H1 (cell line): ENCODE measurements around the gene HYAL1. TPM values are rescaled to one million over a fixed set of nuclear protein-coding genes. Genes with fewer than 3 reads are reported as not detected.

ENCODE experiments used
- ATF3 ChIP-seq: IDR thresholded peaks from 2 replicates; pipeline ENCODE4 v1.6.1; 2011; ENCODE audit warnings: low read depth, mild to moderate bottlenecking, low read length; ENCODE audit not compliant: insufficient read depth
- EP300 ChIP-seq, 2 experiments: IDR thresholded peaks; 1 replicate in 1 of 2; 2 replicates in 1 of 2; pipeline ENCODE4 v1.6.1; 2011 to 2012; ENCODE audit warnings: low read depth in 2 of 2, low read length in 2 of 2, mild to moderate bottlenecking in 2 of 2, borderline replicate concordance in 1 of 2, inconsistent platforms in 1 of 2, moderate library complexity in 1 of 2
- HDAC2 ChIP-seq, 2 experiments: fragments of 300-600 bp in 1 of 2; sonication (generic) in 1 of 2; IDR thresholded peaks; 2 replicates each; pipeline ENCODE4 v1.6.1; 2011 to 2012; ENCODE audit warnings: low read depth in 2 of 2, low read length in 2 of 2, mild to moderate bottlenecking in 2 of 2, moderate library complexity in 2 of 2, borderline replicate concordance in 1 of 2, inconsistent platforms in 1 of 2
- POLR2A ChIP-seq, 2 experiments: IDR thresholded peaks; 1 replicate in 1 of 2; 2 replicates in 1 of 2; pipeline ENCODE4 v1.6.1; 2011; ENCODE audit warnings: low read depth in 2 of 2, low read length in 2 of 2, mild to moderate bottlenecking in 2 of 2; ENCODE audit errors: control extremely low read depth in 1 of 2
- SRF ChIP-seq: IDR thresholded peaks from 2 replicates; pipeline ENCODE4 v1.6.1; 2011; ENCODE audit warnings: mild to moderate bottlenecking, low read depth, low read length, moderate library complexity
- SUZ12 ChIP-seq: fragments of 200-600 bp; sonication (generic); IDR thresholded peaks from 2 replicates; pipeline ENCODE4 v1.6.1; 2012; ENCODE audit warnings: mild to moderate bottlenecking, inconsistent platforms, low read length, moderate library complexity, mixed read lengths
- TAF1 ChIP-seq: IDR thresholded peaks from 2 replicates; pipeline ENCODE4 v1.6.1; 2011; ENCODE audit warnings: mild to moderate bottlenecking, low read depth, low read length
- polyA plus RNA-seq, 7 experiments: library from polyadenylated mRNA; depleted of rRNA in 3 of 7; stranded (reverse) in 5 of 7; unstranded in 2 of 7; fragments of >200 nt in 5 of 7; fragments of 200-250 nt in 2 of 7; gene quantifications; 1 replicate in 5 of 7; 2 replicates in 1 of 7; 4 replicates in 1 of 7; pipeline versions ENCODE4 v1.2.1 to v1.2.3, GENCODE V29; 2011 to 2013; ENCODE audit warnings: missing spikeins in 2 of 7, mixed read lengths in 2 of 7
- total RNA-seq: library from RNA; stranded (reverse); fragmentation: NEBNext Ultra II Directional; extraction: Animal tissue kit (Norgen Biotek cat#: 25700); gene quantifications from 2 replicates; pipeline ENCODE4 v1.2.1, GENCODE V29; 2021
- TF ChIP-seq, protein P1 (sequence below): fragments of 300-600 bp; sonication (generic); IDR thresholded peaks from 2 replicates; pipeline ENCODE4 v1.7.1; 2012; ENCODE audit warnings: low read length, moderate library complexity, mild to moderate bottlenecking, inconsistent platforms; ENCODE audit not compliant: insufficient replicate concordance

HYAL1 gene
- total and polyA plus RNA-seq, 2 of the 8 experiments (the other 6 are each of a cell fraction or from before 2014, with no cell fraction given): 2.0 to 5.4 TPM

DNA sequence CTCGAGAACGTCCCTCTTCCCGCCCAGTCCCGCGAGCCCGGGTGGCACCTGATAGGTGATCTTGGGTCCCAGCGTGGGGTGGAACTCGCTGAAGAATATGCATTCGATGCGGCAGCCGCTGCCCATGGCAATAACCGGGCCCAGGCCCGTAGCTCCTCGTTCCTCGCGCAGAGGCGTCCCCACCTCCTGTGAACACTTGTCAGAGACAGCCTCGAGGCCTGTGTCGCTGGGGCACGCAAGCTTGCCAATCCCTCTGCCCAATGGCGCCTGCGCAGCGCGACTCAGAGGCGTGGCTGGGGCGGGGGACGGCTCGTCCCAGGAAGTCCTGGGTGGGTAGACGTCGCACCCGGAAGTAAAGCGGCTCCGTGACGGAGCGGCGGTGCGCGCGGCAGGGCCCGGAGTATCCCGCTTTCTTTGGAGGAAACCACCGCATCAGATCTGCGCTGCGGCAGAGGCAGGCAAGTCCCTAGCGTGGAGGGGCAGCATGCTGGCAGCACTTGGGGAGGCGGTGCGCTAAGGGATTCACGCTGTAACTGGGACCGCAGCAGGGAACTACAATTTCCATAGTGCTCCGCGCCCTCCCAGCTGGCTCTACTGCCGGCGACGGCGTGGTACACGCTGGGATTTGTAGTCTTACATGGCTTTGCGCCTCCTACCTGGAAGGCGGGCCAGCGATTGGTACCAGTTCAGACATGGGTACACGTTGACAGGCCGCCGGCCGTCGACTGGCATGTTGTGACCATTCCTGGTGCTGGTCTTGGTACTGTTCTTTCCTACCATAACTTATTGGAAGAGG, 47.4 kb upstream of the HYAL1 start, which contains the start of the genes CYB561D2 and NPRL2 (continued):
- TF ChIP-seq, protein P1, sequence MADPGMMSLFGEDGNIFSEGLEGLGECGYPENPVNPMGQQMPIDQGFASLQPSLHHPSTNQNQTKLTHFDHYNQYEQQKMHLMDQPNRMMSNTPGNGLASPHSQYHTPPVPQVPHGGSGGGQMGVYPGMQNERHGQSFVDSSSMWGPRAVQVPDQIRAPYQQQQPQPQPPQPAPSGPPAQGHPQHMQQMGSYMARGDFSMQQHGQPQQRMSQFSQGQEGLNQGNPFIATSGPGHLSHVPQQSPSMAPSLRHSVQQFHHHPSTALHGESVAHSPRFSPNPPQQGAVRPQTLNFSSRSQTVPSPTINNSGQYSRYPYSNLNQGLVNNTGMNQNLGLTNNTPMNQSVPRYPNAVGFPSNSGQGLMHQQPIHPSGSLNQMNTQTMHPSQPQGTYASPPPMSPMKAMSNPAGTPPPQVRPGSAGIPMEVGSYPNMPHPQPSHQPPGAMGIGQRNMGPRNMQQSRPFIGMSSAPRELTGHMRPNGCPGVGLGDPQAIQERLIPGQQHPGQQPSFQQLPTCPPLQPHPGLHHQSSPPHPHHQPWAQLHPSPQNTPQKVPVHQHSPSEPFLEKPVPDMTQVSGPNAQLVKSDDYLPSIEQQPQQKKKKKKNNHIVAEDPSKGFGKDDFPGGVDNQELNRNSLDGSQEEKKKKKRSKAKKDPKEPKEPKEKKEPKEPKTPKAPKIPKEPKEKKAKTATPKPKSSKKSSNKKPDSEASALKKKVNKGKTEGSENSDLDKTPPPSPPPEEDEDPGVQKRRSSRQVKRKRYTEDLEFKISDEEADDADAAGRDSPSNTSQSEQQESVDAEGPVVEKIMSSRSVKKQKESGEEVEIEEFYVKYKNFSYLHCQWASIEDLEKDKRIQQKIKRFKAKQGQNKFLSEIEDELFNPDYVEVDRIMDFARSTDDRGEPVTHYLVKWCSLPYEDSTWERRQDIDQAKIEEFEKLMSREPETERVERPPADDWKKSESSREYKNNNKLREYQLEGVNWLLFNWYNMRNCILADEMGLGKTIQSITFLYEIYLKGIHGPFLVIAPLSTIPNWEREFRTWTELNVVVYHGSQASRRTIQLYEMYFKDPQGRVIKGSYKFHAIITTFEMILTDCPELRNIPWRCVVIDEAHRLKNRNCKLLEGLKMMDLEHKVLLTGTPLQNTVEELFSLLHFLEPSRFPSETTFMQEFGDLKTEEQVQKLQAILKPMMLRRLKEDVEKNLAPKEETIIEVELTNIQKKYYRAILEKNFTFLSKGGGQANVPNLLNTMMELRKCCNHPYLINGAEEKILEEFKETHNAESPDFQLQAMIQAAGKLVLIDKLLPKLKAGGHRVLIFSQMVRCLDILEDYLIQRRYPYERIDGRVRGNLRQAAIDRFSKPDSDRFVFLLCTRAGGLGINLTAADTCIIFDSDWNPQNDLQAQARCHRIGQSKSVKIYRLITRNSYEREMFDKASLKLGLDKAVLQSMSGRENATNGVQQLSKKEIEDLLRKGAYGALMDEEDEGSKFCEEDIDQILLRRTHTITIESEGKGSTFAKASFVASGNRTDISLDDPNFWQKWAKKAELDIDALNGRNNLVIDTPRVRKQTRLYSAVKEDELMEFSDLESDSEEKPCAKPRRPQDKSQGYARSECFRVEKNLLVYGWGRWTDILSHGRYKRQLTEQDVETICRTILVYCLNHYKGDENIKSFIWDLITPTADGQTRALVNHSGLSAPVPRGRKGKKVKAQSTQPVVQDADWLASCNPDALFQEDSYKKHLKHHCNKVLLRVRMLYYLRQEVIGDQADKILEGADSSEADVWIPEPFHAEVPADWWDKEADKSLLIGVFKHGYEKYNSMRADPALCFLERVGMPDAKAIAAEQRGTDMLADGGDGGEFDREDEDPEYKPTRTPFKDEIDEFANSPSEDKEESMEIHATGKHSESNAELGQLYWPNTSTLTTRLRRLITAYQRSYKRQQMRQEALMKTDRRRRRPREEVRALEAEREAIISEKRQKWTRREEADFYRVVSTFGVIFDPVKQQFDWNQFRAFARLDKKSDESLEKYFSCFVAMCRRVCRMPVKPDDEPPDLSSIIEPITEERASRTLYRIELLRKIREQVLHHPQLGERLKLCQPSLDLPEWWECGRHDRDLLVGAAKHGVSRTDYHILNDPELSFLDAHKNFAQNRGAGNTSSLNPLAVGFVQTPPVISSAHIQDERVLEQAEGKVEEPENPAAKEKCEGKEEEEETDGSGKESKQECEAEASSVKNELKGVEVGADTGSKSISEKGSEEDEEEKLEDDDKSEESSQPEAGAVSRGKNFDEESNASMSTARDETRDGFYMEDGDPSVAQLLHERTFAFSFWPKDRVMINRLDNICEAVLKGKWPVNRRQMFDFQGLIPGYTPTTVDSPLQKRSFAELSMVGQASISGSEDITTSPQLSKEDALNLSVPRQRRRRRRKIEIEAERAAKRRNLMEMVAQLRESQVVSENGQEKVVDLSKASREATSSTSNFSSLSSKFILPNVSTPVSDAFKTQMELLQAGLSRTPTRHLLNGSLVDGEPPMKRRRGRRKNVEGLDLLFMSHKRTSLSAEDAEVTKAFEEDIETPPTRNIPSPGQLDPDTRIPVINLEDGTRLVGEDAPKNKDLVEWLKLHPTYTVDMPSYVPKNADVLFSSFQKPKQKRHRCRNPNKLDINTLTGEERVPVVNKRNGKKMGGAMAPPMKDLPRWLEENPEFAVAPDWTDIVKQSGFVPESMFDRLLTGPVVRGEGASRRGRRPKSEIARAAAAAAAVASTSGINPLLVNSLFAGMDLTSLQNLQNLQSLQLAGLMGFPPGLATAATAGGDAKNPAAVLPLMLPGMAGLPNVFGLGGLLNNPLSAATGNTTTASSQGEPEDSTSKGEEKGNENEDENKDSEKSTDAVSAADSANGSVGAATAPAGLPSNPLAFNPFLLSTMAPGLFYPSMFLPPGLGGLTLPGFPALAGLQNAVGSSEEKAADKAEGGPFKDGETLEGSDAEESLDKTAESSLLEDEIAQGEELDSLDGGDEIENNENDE: no peak
- TF ChIP-seq POLR2A (IDR thresholded peaks at IDR 0.05; ENCODE audit: control extremely low read depth in 1 of 2, low read depth in 2 of 2, low read length in 2 of 2) (peak in 1 of 2 experiments; percentile 59; a peak in 2 of 3 replicates), ATF3 (peak; percentile 59; the same call in 1 of the 2 replicates), EP300 (IDR thresholded peaks at IDR 0.05; ENCODE audit: borderline replicate concordance in 1 of 2, low read depth in 2 of 2, low read length in 2 of 2) (no peak), SRF (no peak), HDAC2 (IDR thresholded peaks at IDR 0.05; ENCODE audit: borderline replicate concordance in 1 of 2, low read depth in 2 of 2, low read length in 2 of 2) (peak; percentile 55 to 92; a peak in 1 of 4 replicates), SUZ12 (no peak), TAF1 (peak; percentile 51; the same call in 1 of the 2 replicates)
